ENCODE results near the gene SP140.

Gene SP140

DNA sequence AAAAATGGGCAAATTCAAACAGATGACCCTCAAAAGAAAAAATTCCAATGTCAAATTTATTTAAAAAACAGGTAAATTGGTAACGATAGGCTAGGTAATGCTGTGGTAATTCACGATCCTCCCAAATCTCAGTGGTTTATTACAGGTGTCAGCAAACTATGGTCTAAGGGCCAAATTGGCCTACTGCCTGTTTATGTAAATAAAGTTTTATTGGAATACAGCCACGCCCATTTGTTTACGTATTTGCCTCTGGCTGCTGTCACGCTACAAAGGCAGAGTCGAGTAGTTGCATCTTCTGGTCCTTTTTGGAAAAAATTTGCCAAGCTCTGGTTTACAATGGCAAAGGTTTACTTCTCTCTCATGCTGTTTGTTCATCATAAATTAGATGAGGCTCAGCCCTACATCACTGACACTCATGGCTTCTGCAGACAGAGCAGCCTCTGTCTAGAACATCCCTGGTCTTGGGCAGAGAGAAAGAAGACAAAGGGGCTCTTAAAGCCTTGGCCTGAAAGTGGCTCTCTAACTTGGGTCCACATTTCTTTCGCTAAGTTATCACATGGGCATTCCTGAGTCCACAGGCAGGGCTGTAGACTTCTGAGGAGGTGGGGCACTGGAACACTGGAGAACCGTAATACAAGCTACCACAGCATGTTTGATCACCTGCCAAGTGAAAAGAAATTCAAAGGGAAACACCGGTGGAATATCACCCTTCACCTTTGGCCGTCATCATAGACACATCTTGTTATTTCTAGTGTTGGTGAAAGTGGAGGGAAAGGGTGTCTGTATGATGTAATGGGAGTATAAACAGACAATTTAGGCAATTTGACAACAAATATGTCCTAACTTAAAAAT is 40.6 kb upstream of the SP140 start:
- TF ChIP-seq RAD21 (IDR thresholded peaks at IDR 0.05; ENCODE audit: low read depth) (no peak), FOXM1 (IDR thresholded peaks at IDR 0.05; ENCODE audit: borderline replicate concordance, low read depth) (no peak), TEAD4 (IDR thresholded peaks at IDR 0.05) (no peak), NFIC (IDR thresholded peaks at IDR 0.05) (no peak), ZBTB7A (IDR thresholded peaks at IDR 0.05; ENCODE audit: low read depth) (no peak), REST (IDR thresholded peaks at IDR 0.05; ENCODE audit: low read depth) (no peak), TCF12 (IDR thresholded peaks at IDR 0.05; ENCODE audit: low read depth) (no peak)

GRCh38 chr2:230202430-230203109 is 23.0 kb upstream of the SP140 start:
- TF ChIP-seq EP300 (IDR thresholded peaks at IDR 0.05; ENCODE audit: borderline replicate concordance) (no peak), EGR1 (IDR thresholded peaks at IDR 0.05) (no peak), RAD21 (IDR thresholded peaks at IDR 0.05; ENCODE audit: low read depth) (peak; percentile 12; the same call in 1 of the 2 replicates), FOXM1 (IDR thresholded peaks at IDR 0.05; ENCODE audit: borderline replicate concordance, low read depth) (no peak), CREB1 (IDR thresholded peaks at IDR 0.05; ENCODE audit: low read depth) (no peak)

DNA sequence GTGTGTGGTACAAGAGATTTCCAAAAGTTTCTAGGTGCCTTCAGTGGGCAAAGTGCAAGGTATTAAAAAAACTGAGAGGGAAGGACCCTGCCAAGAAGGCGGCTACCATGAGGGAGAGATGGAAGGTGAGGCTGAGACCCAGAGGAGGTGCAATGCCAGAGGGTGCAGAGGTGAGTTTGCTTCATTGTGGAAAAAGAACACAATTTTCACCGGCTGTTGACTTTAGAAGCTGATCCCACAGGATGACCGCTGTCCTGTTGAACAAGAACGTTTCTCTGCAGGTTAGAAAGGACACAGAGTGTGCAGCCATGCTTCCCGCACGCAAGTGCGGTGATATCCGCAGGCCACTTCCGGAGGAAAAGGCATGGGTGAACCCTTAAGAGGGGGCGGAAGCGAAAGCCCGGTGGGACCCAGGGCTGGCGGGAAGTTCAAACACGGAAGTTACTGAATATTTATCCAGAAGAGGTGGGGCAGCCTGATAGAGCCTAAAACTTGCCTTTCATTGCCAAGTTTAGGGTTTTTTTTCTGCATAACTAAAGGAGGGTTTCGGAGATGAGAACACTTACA is 22.3 kb upstream of the SP140 start:
- no peak for TF ChIP-seq YY1 (IDR thresholded peaks at IDR 0.05; ENCODE audit: low read depth)
- TF ChIP-seq, protein P1, sequence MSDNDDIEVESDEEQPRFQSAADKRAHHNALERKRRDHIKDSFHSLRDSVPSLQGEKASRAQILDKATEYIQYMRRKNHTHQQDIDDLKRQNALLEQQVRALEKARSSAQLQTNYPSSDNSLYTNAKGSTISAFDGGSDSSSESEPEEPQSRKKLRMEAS (IDR thresholded peaks at IDR 0.05) = no peak
- TF ChIP-seq CEBPB (IDR thresholded peaks at IDR 0.05) = no peak
- TF ChIP-seq FOXM1 (IDR thresholded peaks at IDR 0.05; ENCODE audit: borderline replicate concordance, low read depth) = no peak
- TF ChIP-seq TCF12 (IDR thresholded peaks at IDR 0.05; ENCODE audit: low read depth) = no peak
- TF ChIP-seq, protein P2, sequence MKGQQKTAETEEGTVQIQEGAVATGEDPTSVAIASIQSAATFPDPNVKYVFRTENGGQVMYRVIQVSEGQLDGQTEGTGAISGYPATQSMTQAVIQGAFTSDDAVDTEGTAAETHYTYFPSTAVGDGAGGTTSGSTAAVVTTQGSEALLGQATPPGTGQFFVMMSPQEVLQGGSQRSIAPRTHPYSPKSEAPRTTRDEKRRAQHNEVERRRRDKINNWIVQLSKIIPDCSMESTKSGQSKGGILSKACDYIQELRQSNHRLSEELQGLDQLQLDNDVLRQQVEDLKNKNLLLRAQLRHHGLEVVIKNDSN (IDR thresholded peaks at IDR 0.05) = no peak
- no peak for TF ChIP-seq REST (IDR thresholded peaks at IDR 0.05; ENCODE audit: low read depth)
- TF ChIP-seq CREB1 (IDR thresholded peaks at IDR 0.05; ENCODE audit: low read depth) = no peak
- no peak for TF ChIP-seq TAF1 (IDR thresholded peaks at IDR 0.05; ENCODE audit: low read depth)
- no peak for TF ChIP-seq EP300 (IDR thresholded peaks at IDR 0.05; ENCODE audit: borderline replicate concordance)
- no peak for TF ChIP-seq ZBTB7A (IDR thresholded peaks at IDR 0.05; ENCODE audit: low read depth)
- TF ChIP-seq RAD21 (IDR thresholded peaks at IDR 0.05; ENCODE audit: low read depth) = no peak
- no peak for TF ChIP-seq TEAD4 (IDR thresholded peaks at IDR 0.05)
- TF ChIP-seq EGR1 (IDR thresholded peaks at IDR 0.05) = no peak
- TF ChIP-seq NFIC (IDR thresholded peaks at IDR 0.05) = no peak

DNA sequence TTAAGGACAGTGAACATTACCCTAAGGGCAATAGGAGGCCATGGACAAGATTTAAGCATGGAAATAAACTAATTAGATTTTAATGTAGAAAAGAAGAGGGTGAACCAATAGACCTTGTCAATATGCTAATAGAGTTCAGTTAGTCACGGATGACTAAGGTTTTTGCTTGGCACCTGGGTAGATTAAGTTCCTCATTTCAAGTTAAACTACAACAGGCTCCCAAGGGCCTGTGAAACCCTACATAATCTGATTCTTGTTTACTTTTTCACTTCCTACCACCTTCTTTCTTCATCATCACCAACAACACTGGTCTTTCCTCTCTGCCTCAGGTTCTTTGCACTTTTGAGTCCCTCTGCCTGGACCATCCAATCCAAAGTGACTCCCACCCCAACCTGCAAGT is 20.5 kb upstream of the SP140 start:
- no peak for TF ChIP-seq TCF12 (IDR thresholded peaks at IDR 0.05; ENCODE audit: low read depth)
- TF ChIP-seq FOXM1 (IDR thresholded peaks at IDR 0.05; ENCODE audit: borderline replicate concordance, low read depth) = no peak
- no peak for TF ChIP-seq TAF1 (IDR thresholded peaks at IDR 0.05; ENCODE audit: low read depth)
- no peak for TF ChIP-seq NFIC (IDR thresholded peaks at IDR 0.05)
- TF ChIP-seq EP300 (IDR thresholded peaks at IDR 0.05; ENCODE audit: borderline replicate concordance) = no peak
- no peak for TF ChIP-seq CREB1 (IDR thresholded peaks at IDR 0.05; ENCODE audit: low read depth)
- no peak for TF ChIP-seq REST (IDR thresholded peaks at IDR 0.05; ENCODE audit: low read depth)
- TF ChIP-seq EGR1 (IDR thresholded peaks at IDR 0.05) = no peak
- TF ChIP-seq RAD21 (IDR thresholded peaks at IDR 0.05; ENCODE audit: low read depth) = no peak
- no peak for TF ChIP-seq CEBPB (IDR thresholded peaks at IDR 0.05)
- no peak for TF ChIP-seq YY1 (IDR thresholded peaks at IDR 0.05; ENCODE audit: low read depth)
- TF ChIP-seq ZBTB7A (IDR thresholded peaks at IDR 0.05; ENCODE audit: low read depth) = no peak
- TF ChIP-seq, protein P1 (IDR thresholded peaks at IDR 0.05) = no peak
- TF ChIP-seq, protein P2 (IDR thresholded peaks at IDR 0.05) = no peak
- TF ChIP-seq TEAD4 (IDR thresholded peaks at IDR 0.05) = no peak
